Measurements from ENCODE around the gene NOTCH2NLA. TPM values are rescaled to one million over a fixed set of nuclear protein-coding genes. Genes with fewer than 3 reads are reported as not detected.
"Not testable (repeated sequence)": the region's sequence is repeated elsewhere in the genome, so short reads cannot be mapped to it uniquely, and the experiment has no call there.

The NOTCH2NLA gene
- total RNA-seq, result 10 to 100 TPM; 21.7 to 25.3 TPM

- H3K27ac Mint-ChIP-seq, result peak within 1 kb of the TSS; percentile 41
- peak; percentile 12 for DNase-seq
- H3K36me3 Mint-ChIP-seq (ENCODE audit: low read depth); H3K27me3 Mint-ChIP-seq (ENCODE audit: low read depth); intact Hi-C loops (cut with micrococcal nuclease); CTCF ChIA-PET; H3K4me1 Mint-ChIP-seq (ENCODE audit: low read depth); H3K9me3 Mint-ChIP-seq: not testable (repeated sequence)
- H3K4me3 Mint-ChIP-seq, result peak within 1 kb of the TSS; percentile 72
Observed at GRCh38 chr1:146228710-146229477, at the start of gene NOTCH2NLA. TSS of gene NOTCH2NLA (minus strand) at chr1:146229021. CDS start at chr1:146189337, 39,684 bp downstream.

- H3K27ac Mint-ChIP-seq; DNase-seq; CTCF ChIA-PET; intact Hi-C loops (cut with micrococcal nuclease); H3K4me3 Mint-ChIP-seq; H3K27me3 Mint-ChIP-seq (ENCODE audit: low read depth); H3K36me3 Mint-ChIP-seq (ENCODE audit: low read depth); H3K9me3 Mint-ChIP-seq; H3K4me1 Mint-ChIP-seq (ENCODE audit: low read depth): not testable (repeated sequence)
Observed at GRCh38 chr1:146278346-146278745, 49.5 kb upstream of the NOTCH2NLA start.

GRCh38 chr1:146277087-146277486, 48.3 kb upstream of the NOTCH2NLA start:
- H3K4me3 Mint-ChIP-seq; H3K27ac Mint-ChIP-seq; H3K27me3 Mint-ChIP-seq (ENCODE audit: low read depth); CTCF ChIA-PET; intact Hi-C loops (cut with micrococcal nuclease); H3K4me1 Mint-ChIP-seq (ENCODE audit: low read depth); H3K36me3 Mint-ChIP-seq (ENCODE audit: low read depth); DNase-seq; H3K9me3 Mint-ChIP-seq: not testable (repeated sequence)

GRCh38 chr1:146274083-146274482, 45.3 kb upstream of the NOTCH2NLA start:
- intact Hi-C loops (cut with micrococcal nuclease); DNase-seq; H3K9me3 Mint-ChIP-seq; CTCF ChIA-PET; H3K4me3 Mint-ChIP-seq; H3K27me3 Mint-ChIP-seq (ENCODE audit: low read depth); H3K27ac Mint-ChIP-seq; H3K36me3 Mint-ChIP-seq (ENCODE audit: low read depth); H3K4me1 Mint-ChIP-seq (ENCODE audit: low read depth): not testable (repeated sequence)

- H3K9me3 Mint-ChIP-seq; H3K4me1 Mint-ChIP-seq (ENCODE audit: low read depth); H3K27me3 Mint-ChIP-seq (ENCODE audit: low read depth); H3K27ac Mint-ChIP-seq; H3K36me3 Mint-ChIP-seq (ENCODE audit: low read depth); CTCF ChIA-PET; intact Hi-C loops (cut with micrococcal nuclease); DNase-seq; H3K4me3 Mint-ChIP-seq: not testable (repeated sequence)
Observed at GRCh38 chr1:146273194-146273593, 44.4 kb upstream of the NOTCH2NLA start.

GRCh38 chr1:146272734-146273133, 43.9 kb upstream of the NOTCH2NLA start:
- H3K27me3 Mint-ChIP-seq (ENCODE audit: low read depth); H3K9me3 Mint-ChIP-seq; DNase-seq; H3K4me1 Mint-ChIP-seq (ENCODE audit: low read depth); intact Hi-C loops (cut with micrococcal nuclease); H3K4me3 Mint-ChIP-seq; CTCF ChIA-PET; H3K36me3 Mint-ChIP-seq (ENCODE audit: low read depth); H3K27ac Mint-ChIP-seq: not testable (repeated sequence)

GRCh38 chr1:146271977-146272376, 43.2 kb upstream of the NOTCH2NLA start:
- H3K36me3 Mint-ChIP-seq (ENCODE audit: low read depth); H3K27me3 Mint-ChIP-seq (ENCODE audit: low read depth); H3K9me3 Mint-ChIP-seq; H3K4me1 Mint-ChIP-seq (ENCODE audit: low read depth); CTCF ChIA-PET; H3K4me3 Mint-ChIP-seq; H3K27ac Mint-ChIP-seq; DNase-seq; intact Hi-C loops (cut with micrococcal nuclease): not testable (repeated sequence)

- H3K36me3 Mint-ChIP-seq (ENCODE audit: low read depth); H3K9me3 Mint-ChIP-seq; DNase-seq; CTCF ChIA-PET; H3K27ac Mint-ChIP-seq; H3K27me3 Mint-ChIP-seq (ENCODE audit: low read depth); H3K4me3 Mint-ChIP-seq; H3K4me1 Mint-ChIP-seq (ENCODE audit: low read depth); intact Hi-C loops (cut with micrococcal nuclease): not testable (repeated sequence)
Observed at GRCh38 chr1:146270129-146270528, 41.3 kb upstream of the NOTCH2NLA start.

GRCh38 chr1:146266179-146266748, 37.4 kb upstream of the NOTCH2NLA start:
- H3K4me1 Mint-ChIP-seq (ENCODE audit: low read depth); H3K27me3 Mint-ChIP-seq (ENCODE audit: low read depth); H3K36me3 Mint-ChIP-seq (ENCODE audit: low read depth); CTCF ChIA-PET; H3K9me3 Mint-ChIP-seq; intact Hi-C loops (cut with micrococcal nuclease); H3K4me3 Mint-ChIP-seq; H3K27ac Mint-ChIP-seq; DNase-seq: not testable (repeated sequence)

GRCh38 chr1:146264761-146265160, 35.9 kb upstream of the NOTCH2NLA start:
- H3K9me3 Mint-ChIP-seq; H3K4me3 Mint-ChIP-seq; H3K27me3 Mint-ChIP-seq (ENCODE audit: low read depth); CTCF ChIA-PET; DNase-seq; H3K4me1 Mint-ChIP-seq (ENCODE audit: low read depth); H3K36me3 Mint-ChIP-seq (ENCODE audit: low read depth); H3K27ac Mint-ChIP-seq; intact Hi-C loops (cut with micrococcal nuclease): not testable (repeated sequence)

GRCh38 chr1:146260006-146260730, 31.3 kb upstream of the NOTCH2NLA start:
- CTCF ChIA-PET; H3K9me3 Mint-ChIP-seq; H3K4me1 Mint-ChIP-seq (ENCODE audit: low read depth); H3K36me3 Mint-ChIP-seq (ENCODE audit: low read depth); H3K4me3 Mint-ChIP-seq; intact Hi-C loops (cut with micrococcal nuclease); DNase-seq; H3K27ac Mint-ChIP-seq; H3K27me3 Mint-ChIP-seq (ENCODE audit: low read depth): not testable (repeated sequence)

GRCh38 chr1:146257992-146258552, 29.3 kb upstream of the NOTCH2NLA start:
- H3K4me1 Mint-ChIP-seq (ENCODE audit: low read depth); H3K4me3 Mint-ChIP-seq; intact Hi-C loops (cut with micrococcal nuclease); H3K9me3 Mint-ChIP-seq; H3K27ac Mint-ChIP-seq; H3K27me3 Mint-ChIP-seq (ENCODE audit: low read depth); DNase-seq; H3K36me3 Mint-ChIP-seq (ENCODE audit: low read depth); CTCF ChIA-PET: not testable (repeated sequence)

Data from activated naive CD4-positive, alpha-beta T cell treated with anti-CD3 and anti-CD28 coated beads for 36 hours (primary cell).